Neuronal stem cell (in vitro differentiated cells): ENCODE data around the gene SAA2.
A peak's percentile ranks its signal among the peaks of the same experiment; 100 is the strongest.

Source experiments
- DNase-seq: peaks from one replicate; pipeline ENCODE4 v3.0.0-alpha.2; 2013; ENCODE audit warnings: low spot score
- H2AFZ ChIP-seq: one replicate; pipeline ENCODE4 v1.6.1; 2013; ENCODE audit warnings: mild to moderate bottlenecking, low read length, inconsistent platforms
- H2AK5ac ChIP-seq: 2 replicates; pipeline ENCODE4 v1.6.1; 2013; ENCODE audit warnings: low read depth, mild to moderate bottlenecking, inconsistent platforms, low read length, moderate library complexity, mixed read lengths
- H2BK120ac ChIP-seq: 2 replicates; pipeline ENCODE4 v1.6.1; 2013; ENCODE audit warnings: low read depth, mild to moderate bottlenecking, inconsistent platforms, low read length, moderate library complexity, mixed read lengths
- H2BK12ac ChIP-seq: one replicate; pipeline ENCODE4 v1.6.1; 2013; ENCODE audit warnings: low read length, inconsistent platforms
- H2BK15ac ChIP-seq: 2 replicates; pipeline ENCODE4 v1.6.1; 2013; ENCODE audit warnings: mild to moderate bottlenecking, low read length, inconsistent platforms, mixed read lengths
- H2BK5ac ChIP-seq: one replicate; pipeline ENCODE4 v1.6.1; 2013; ENCODE audit warnings: inconsistent platforms, mild to moderate bottlenecking, low read length, moderate library complexity
- H3K14ac ChIP-seq: one replicate; pipeline ENCODE4 v1.6.1; 2013; ENCODE audit warnings: low read length, inconsistent platforms
- H3K18ac ChIP-seq: 2 replicates; pipeline ENCODE4 v1.6.1; 2013; ENCODE audit warnings: low read length, inconsistent platforms
- H3K23ac ChIP-seq: 2 replicates; pipeline ENCODE4 v1.6.1; 2013; ENCODE audit warnings: low read depth, mild to moderate bottlenecking, mixed read lengths, low read length, inconsistent platforms; ENCODE audit not compliant: poor library complexity
- H3K27ac ChIP-seq: replicated peaks from 3 replicates; pipeline ENCODE4 v1.5.1; 2013; ENCODE audit warnings: low read length, inconsistent platforms
- H3K27me3 ChIP-seq, 3 experiments: 2 replicates each; pipeline ENCODE4 v1.6.1; 2013; ENCODE audit warnings: low read length in 3 of 3, mild to moderate bottlenecking in 2 of 3, inconsistent platforms in 1 of 3, low read depth in 1 of 3, mixed read lengths in 1 of 3, moderate library complexity in 1 of 3; ENCODE audit not compliant: control insufficient read depth in 3 of 3, insufficient read depth in 3 of 3
- H3K36me3 ChIP-seq, 2 donors: replicated peaks in 1 of 2; 2 replicates each; pipeline ENCODE4 v1.6.1; 2013; ENCODE audit warnings: low read length in 2 of 2; ENCODE audit not compliant: control insufficient read depth in 2 of 2, insufficient read depth in 2 of 2
- H3K4ac ChIP-seq: 2 replicates; pipeline ENCODE4 v1.6.1; 2013; ENCODE audit warnings: inconsistent platforms, mild to moderate bottlenecking, low read length, moderate library complexity
- H3K4me1 ChIP-seq, 2 donors: 1 replicate in 1 of 2; 2 replicates in 1 of 2; pipeline ENCODE4 v1.6.1; 2013; ENCODE audit warnings: low read length in 2 of 2, low read depth in 1 of 2; ENCODE audit not compliant: control insufficient read depth in 2 of 2, insufficient read depth in 1 of 2
- H3K4me2 ChIP-seq: one replicate; pipeline ENCODE4 v1.6.1; 2013; ENCODE audit warnings: mild to moderate bottlenecking, low read length, inconsistent platforms; ENCODE audit not compliant: insufficient read depth, poor library complexity, severe bottlenecking
- H3K4me3 ChIP-seq, 2 donors: 2 replicates each; pipeline ENCODE4 v1.5.1; 2013; ENCODE audit warnings: low read length in 2 of 2, mild to moderate bottlenecking in 2 of 2, inconsistent platforms in 1 of 2, moderate library complexity in 1 of 2
- H3K79me1 ChIP-seq: one replicate; pipeline ENCODE4 v1.6.1; 2013; ENCODE audit warnings: low read depth, mild to moderate bottlenecking, inconsistent platforms, low read length, moderate library complexity
- H3K9ac ChIP-seq: one replicate; pipeline ENCODE4 v1.6.1; 2013; ENCODE audit warnings: mild to moderate bottlenecking, low read depth, low read length, inconsistent platforms; ENCODE audit not compliant: poor library complexity
- H3K9me3 ChIP-seq, 2 donors: replicated peaks in 1 of 2; 2 replicates each; pipeline versions ENCODE3 to v1.6.1; 2013; ENCODE audit warnings: low read length in 2 of 2, mild to moderate bottlenecking in 2 of 2, inconsistent platforms in 1 of 2, low read depth in 1 of 2, mixed read lengths in 1 of 2, moderate library complexity in 1 of 2; ENCODE audit not compliant: control insufficient read depth in 2 of 2, insufficient read depth in 1 of 2
- H4K8ac ChIP-seq: one replicate; pipeline ENCODE4 v1.6.1; 2013; ENCODE audit warnings: low read depth, mild to moderate bottlenecking, inconsistent platforms, low read length, moderate library complexity
- H4K91ac ChIP-seq: one replicate; pipeline ENCODE4 v1.6.1; 2013; ENCODE audit warnings: low read length, low read depth, mild to moderate bottlenecking, inconsistent platforms; ENCODE audit not compliant: poor library complexity
- WGBS, 2 donors: extraction: QIAGEN DNeasy Blood & Tissue Kit; methylation state at CpG; one replicate each; pipeline ENCODE4 v1.1.7; 2013; ENCODE audit warnings: missing lambda C conversion rate in 2 of 2, mixed read lengths in 1 of 2; ENCODE audit not compliant: insufficient read length in 2 of 2, insufficient replicate concordance in 1 of 2; ENCODE audit errors: extremely low coverage in 2 of 2; 5-methylcytosine and 5-hydroxymethylcytosine counted together

The SAA2 gene

GRCh38 chr11:18225913-18226312, 22.6 kb downstream of the SAA2 start:
- H2BK15ac ChIP-seq, result no peak overlapping the region
- no peak overlapping the region for H3K14ac ChIP-seq
- no peak overlapping the region for H3K9ac ChIP-seq
- H3K23ac ChIP-seq, result no peak overlapping the region
- no peak overlapping the region for H3K4me3 ChIP-seq
- H3K27me3 ChIP-seq, result peaks cover 0 to 2% (median 0%) of the 10 kb centered on the region in 3 experiments
- H3K36me3 ChIP-seq, result no peaks in the 10 kb centered on the region
- no peak for DNase-seq
- H3K27ac ChIP-seq, result no peak overlapping the region
- H3K4me2 ChIP-seq, result no peak overlapping the region
- no peaks in the 10 kb centered on the region for H3K79me1 ChIP-seq
- no peak overlapping the region for H2BK5ac ChIP-seq
- no peak overlapping the region for H3K4ac ChIP-seq
- H2AFZ ChIP-seq, result no peak overlapping the region
- no peak overlapping the region for H2BK120ac ChIP-seq
- no CpG with 5 or more reads among the region's 2 CpGs for WGBS, 2 donors
- H3K18ac ChIP-seq, result no peak overlapping the region
- H2BK12ac ChIP-seq, result no peak overlapping the region
- no peak overlapping the region for H4K91ac ChIP-seq
- H2AK5ac ChIP-seq, result no peak overlapping the region
- H3K9me3 ChIP-seq, result peaks cover 0 to 2% of the 10 kb centered on the region in 2 donors
- no peaks in the 10 kb centered on the region for H3K4me1 ChIP-seq
- no peak overlapping the region for H4K8ac ChIP-seq

- no peak overlapping the region for H2BK15ac ChIP-seq
- no CpG with 5 or more reads among the region's 3 CpGs for WGBS, 2 donors
- H3K27me3 ChIP-seq, result no peaks in the 10 kb centered on the region
- no peak overlapping the region for H3K9ac ChIP-seq
- H3K4ac ChIP-seq, result no peak overlapping the region
- H2AK5ac ChIP-seq, result no peak overlapping the region
- no peak overlapping the region for H4K91ac ChIP-seq
- H3K14ac ChIP-seq, result no peak overlapping the region
- no peak overlapping the region for H2BK120ac ChIP-seq
- no peak overlapping the region for H3K4me2 ChIP-seq
- no peak overlapping the region for H3K4me3 ChIP-seq
- H2BK5ac ChIP-seq, result no peak overlapping the region
- H3K9me3 ChIP-seq, result peaks cover 0 to 2% of the 10 kb centered on the region in 2 donors
- no peak overlapping the region for H2AFZ ChIP-seq
- H3K23ac ChIP-seq, result no peak overlapping the region
- H3K18ac ChIP-seq, result no peak overlapping the region
- no peak for DNase-seq
- H3K36me3 ChIP-seq, result no peaks in the 10 kb centered on the region
- H3K79me1 ChIP-seq, result no peaks in the 10 kb centered on the region
- no peak overlapping the region for H4K8ac ChIP-seq
- H3K27ac ChIP-seq, result no peak overlapping the region
- H2BK12ac ChIP-seq, result no peak overlapping the region
- no peaks in the 10 kb centered on the region for H3K4me1 ChIP-seq
These were observed 24.7 kb downstream of the SAA2 start for GRCh38 chr11:18223591-18224387.

DNA sequence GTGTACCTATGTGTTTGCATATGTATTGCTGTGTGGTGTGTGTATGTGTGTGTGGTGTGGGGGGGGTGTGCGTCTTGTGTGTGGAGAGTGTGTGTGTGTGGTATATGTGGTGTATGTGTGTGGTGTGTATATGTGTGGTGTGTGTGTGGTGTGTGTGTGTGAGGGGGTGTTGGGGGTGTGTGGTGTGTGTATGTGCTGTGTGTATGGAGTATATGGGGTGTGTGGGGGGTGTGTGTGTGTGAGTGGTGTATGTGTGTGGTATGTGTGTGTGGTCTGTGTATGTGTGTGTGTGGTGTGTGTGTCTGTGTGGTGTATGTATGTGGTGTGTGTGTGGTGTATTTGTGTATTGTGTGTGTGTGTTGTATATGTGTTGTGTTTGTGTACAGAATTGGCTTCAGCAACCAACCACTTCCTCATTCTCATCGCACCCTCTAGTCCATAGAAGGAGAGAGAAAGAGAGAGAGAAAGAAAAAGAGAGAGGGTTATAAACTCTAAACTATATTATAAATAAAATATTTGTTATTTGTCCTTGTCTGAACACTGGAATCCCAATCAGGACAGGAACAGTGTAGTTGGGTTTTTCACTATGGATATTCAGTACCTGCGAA, 25.6 kb downstream of the SAA2 start:
- Histone ChIP-seq H3K27me3 (no peaks in the 10 kb centered on the region), H3K9ac (no peak overlapping the region), H2AK5ac (no peak overlapping the region), H2BK12ac (no peak overlapping the region), H2AFZ (no peak overlapping the region), H3K4me2 (no peak overlapping the region), H4K8ac (peak overlapping the region; percentile 98), H3K27ac (no peak overlapping the region), H3K18ac (no peak overlapping the region), H3K4me3 (no peak overlapping the region), H2BK120ac (no peak overlapping the region), H3K4me1 (no peaks in the 10 kb centered on the region), H3K23ac (no peak overlapping the region), H3K36me3 (no peaks in the 10 kb centered on the region), H2BK5ac (no peak overlapping the region), H3K9me3 (peaks cover 0 to 2% of the 10 kb centered on the region in 2 donors), H3K4ac (no peak overlapping the region), H3K14ac (no peak overlapping the region), H2BK15ac (no peak overlapping the region), H4K91ac (no peak overlapping the region), H3K79me1 (no peaks in the 10 kb centered on the region)
- WGBS, 2 donors, result no CpG with 5 or more reads among the region's 3 CpGs
- no peak for DNase-seq

DNA sequence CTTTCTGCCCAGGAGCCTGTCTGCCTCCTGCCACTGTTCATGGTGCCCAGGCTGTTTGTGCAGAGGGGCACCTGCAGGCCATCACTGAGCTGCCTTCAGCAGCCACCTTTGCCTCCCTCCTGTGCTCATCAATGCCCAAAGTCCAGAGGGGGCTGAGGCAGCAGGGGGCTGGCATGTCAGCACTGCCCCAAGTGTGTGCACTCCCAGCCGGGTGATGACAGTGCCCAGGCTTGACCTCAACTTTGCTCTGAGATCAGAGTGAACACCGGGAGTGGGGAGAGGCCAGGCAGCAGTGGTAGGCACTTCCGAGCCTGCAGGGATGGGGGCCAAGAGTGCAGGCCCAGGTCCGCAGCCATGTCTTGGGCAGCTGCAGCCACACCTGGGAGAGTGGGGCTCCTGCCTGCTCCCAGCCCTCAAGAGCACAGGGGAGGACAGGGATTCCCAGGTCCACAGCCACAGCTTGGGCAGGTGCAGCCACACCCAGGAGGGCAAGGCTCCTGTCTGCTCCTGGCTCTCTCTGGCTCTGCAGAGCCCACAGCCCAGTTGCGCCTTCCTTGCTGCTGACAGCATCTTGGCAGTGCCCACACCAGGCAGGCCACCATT, 27.1 kb downstream of the SAA2 start:
- H4K8ac ChIP-seq, result no peak overlapping the region
- H4K91ac ChIP-seq, result no peak overlapping the region
- peak overlapping the region; percentile 51 for H3K18ac ChIP-seq
- no peaks in the 10 kb centered on the region for H3K27me3 ChIP-seq
- H2AK5ac ChIP-seq, result no peak overlapping the region
- no peaks in the 10 kb centered on the region for H3K36me3 ChIP-seq
- no peak overlapping the region for H2BK120ac ChIP-seq
- H3K79me1 ChIP-seq, result no peaks in the 10 kb centered on the region
- no peaks in the 10 kb centered on the region for H3K4me1 ChIP-seq
- no peak overlapping the region for H2BK5ac ChIP-seq
- DNase-seq, result no peak
- H3K9ac ChIP-seq, result no peak overlapping the region
- no peak overlapping the region for H3K4ac ChIP-seq
- H2BK15ac ChIP-seq, result no peak overlapping the region
- H3K23ac ChIP-seq, result no peak overlapping the region
- peaks cover 0 to 2% of the 10 kb centered on the region in 2 donors for H3K9me3 ChIP-seq
- WGBS, 2 donors, result no CpG with 5 or more reads among the region's 5 CpGs
- no peak overlapping the region for H2AFZ ChIP-seq
- no peak overlapping the region for H3K27ac ChIP-seq
- H3K4me2 ChIP-seq, result no peak overlapping the region
- no peak overlapping the region for H2BK12ac ChIP-seq
- H3K14ac ChIP-seq, result peak overlapping the region; percentile 47
- H3K4me3 ChIP-seq, result peak overlapping the region in 1 of 2 donors; percentile 61
